Activated T-cell treated with anti-CD3 and anti-CD28 coated beads for 1 hour (primary cell): Measurements from ENCODE around the gene VPS13D.

Experiments used
- DNase-seq: peaks from one replicate; pipeline ENCODE4 v3.0.0-alpha.2; 2020; ENCODE audit warnings: low read depth

The VPS13D gene

GRCh38 chr1:12232221-12232620 is 2.4 kb downstream of the VPS13D start:
- no peak for DNase-seq

GRCh38 chr1:12244078-12244477 is 14.2 kb downstream of the VPS13D start:
- no peak for DNase-seq

DNA sequence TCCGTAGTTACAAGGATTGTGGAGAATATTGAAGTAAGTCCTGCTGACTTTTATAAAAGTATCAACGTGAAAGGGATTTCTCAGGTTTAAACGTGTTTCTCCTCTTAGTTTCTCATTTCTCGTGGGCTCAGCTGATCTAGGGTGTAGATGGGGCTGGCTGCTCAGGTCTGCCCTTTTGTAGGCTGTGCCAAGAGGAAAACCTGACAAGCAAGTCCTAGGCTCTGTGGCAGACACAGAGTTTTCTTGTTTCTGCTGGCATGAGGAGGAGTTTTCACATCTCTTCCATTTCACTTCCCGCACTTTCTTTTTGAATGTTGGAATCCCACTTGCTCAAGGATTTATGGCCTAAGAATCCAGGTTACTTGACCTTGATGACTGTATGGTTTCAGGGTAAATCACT is 14.8 kb downstream of the VPS13D start:
- DNase-seq, result no peak

DNA sequence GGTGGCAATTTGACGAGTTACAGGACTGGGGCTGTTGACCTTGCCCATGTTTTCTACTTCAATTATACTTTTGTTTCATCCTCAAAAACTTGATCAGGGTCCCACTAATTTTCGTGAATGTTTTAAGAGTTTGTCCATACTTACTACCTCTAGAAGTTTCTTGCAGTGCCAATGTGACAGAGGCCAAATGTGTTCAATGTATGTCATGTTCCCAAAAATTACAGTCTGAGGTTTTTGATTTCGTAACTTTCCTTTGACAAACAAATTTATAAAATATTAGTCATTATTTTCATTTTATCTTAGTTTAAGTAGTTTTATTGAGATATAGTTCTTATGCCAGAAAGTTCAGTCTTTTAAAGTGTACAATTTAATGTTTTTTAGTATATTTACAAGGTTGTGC is 15.3 kb downstream of the VPS13D start:
- no peak for DNase-seq

DNA sequence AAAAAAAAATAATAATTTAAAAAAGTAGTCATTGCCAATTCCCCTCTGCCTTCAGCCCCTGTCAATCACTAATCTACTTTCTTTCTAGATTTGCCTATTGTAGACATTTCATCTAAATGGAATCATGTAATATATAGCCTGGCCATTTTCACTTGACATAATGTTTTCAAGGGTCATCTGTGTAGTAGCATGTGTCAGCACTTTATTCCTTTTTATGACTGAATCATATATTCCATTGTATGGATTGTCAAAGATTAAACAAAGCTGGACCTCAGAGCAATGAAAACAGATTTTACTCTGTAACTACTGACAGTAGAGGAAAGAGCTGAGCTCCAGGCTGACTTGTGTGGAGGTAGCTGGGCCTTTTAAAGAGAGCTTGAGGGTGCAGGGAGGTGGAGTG is 15.9 kb downstream of the VPS13D start:
- DNase-seq, result no peak

DNA sequence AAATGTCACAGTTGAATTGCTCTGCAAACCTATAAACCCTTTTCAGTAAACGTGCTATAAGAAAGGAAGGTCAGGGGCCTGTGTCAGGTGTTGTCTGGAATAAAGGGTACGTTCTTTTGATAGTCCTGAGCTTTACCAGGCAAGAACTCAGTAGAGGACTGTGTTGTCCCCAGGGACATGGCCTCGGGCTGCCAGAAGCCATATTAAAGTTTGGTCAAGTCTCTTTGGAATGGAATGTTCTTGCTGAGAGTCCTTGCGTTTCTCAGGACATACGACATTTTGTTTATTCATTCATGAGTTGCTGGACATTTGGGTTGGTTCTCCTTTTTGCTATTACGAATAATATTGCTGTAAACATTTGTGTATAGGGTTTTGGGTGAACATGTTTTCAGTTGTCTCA is 16.8 kb downstream of the VPS13D start:
- no peak for DNase-seq

DNA sequence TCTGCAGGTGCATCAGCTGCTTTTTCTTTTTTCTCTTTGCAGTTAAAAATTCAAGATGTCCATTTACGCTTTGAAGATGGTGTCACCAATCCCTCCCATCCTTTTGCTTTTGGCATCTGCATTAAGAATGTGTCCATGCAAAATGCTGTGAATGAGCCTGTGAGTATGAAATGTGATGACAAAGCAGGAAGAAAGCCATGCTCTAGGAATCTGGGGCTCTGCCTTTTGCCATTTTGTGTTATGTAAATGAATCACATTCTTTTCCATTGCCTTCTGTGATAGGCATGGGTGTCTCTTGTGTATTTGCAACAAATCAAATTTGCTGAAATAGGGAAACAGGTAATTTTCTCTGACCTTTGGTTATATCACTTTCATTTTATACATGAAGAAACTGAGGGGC is 19.4 kb downstream of the VPS13D start:
- no peak for DNase-seq

GRCh38 chr1:12249748-12250147 is 19.9 kb downstream of the VPS13D start:
- no peak for DNase-seq

- no peak for DNase-seq
Measured at GRCh38 chr1:12251442-12251841, 21.6 kb downstream of the VPS13D start.

DNA sequence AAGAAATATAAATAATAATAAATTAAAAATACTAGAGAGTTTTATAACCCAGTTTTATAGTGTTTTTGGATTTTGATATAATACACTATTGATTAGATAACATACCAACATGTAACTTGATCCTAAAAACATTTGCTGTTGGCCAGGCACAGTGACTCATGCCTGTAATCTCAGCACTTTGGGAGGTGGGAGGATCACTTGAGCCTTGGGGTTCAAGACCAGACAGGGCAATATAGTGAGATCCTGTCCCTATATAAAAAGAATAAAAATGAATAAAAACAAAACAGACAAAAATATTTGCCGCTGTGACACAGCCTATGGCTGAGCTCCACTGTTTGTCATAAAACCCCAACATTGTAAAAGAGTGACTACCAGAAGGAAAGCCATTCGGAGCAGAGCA is 26.1 kb downstream of the VPS13D start:
- DNase-seq, result no peak

GRCh38 chr1:12258272-12258671 is 28.4 kb downstream of the VPS13D start:
- DNase-seq, result no peak

- DNase-seq, result no peak
Measured at GRCh38 chr1:12269351-12269750, 39.5 kb downstream of the VPS13D start.

- no peak for DNase-seq
Measured at GRCh38 chr1:12271033-12271432, 41.2 kb downstream of the VPS13D start.

DNA sequence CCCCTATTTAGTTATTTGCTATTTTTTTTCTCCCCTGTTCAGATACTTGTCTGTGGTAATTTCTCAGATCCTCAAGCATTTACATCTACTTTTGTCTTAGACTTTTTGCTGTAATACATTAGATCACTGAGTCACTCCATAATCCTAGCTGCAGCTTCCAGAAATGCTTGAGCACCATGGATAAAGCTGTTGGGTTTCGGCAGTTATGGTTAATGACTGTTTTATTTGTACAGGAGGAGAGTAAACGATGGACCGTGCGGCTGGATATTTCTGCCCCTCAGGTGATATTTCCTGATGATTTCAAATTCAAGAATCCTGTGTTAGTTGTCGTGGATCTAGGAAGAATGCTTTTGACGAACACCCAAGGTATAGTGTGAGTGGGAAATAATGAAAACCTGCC is 42.9 kb downstream of the VPS13D start:
- DNase-seq, result no peak

DNA sequence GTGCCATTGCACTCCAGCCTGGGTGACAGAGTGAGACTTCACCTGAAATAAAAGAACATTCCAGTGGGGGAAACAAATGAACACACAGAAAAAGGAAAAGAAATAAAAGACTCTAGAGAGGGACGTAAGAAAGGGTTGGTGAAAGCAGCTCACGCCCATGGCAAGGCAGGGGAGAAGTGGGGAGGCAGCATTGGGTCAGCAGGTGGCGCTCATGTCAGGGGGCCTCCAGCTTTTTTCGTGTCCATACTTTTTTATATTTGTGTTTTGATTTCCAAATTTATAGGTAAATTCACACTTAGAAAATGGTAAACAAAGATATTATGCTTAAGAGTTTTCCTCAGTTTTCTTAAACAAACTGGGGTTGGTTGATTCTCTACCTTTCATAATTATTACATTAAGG is 45.5 kb downstream of the VPS13D start:
- peak; percentile 35 for DNase-seq

GRCh38 chr1:12276225-12276624 is 46.4 kb downstream of the VPS13D start:
- no peak for DNase-seq

GRCh38 chr1:12279003-12279402 is 49.2 kb downstream of the VPS13D start:
- DNase-seq, result no peak

GRCh38 chr1:12279728-12280464 is 50.1 kb downstream of the VPS13D start:
- no peak for DNase-seq

DNA sequence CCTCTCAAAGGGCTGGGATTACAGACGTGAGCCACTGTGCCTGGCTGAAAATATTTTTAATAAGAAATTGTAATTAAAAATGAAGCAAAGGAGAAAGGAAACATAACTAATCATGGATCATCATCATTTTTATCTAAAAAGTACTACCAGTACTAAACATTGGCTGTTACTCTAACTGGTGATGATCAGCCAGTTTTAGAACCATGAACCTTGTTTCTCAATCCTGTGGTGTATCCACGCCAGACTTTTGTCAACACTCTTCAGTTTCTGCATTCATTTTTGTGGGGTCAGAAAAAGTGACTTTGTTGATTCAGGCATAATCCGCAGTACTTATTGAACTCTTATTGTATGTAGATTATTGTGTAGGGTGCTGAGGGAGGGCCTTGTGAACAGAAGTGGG is 52.3 kb downstream of the VPS13D start:
- DNase-seq, result no peak

GRCh38 chr1:12284486-12284885 is 54.7 kb downstream of the VPS13D start:
- no peak for DNase-seq

DNA sequence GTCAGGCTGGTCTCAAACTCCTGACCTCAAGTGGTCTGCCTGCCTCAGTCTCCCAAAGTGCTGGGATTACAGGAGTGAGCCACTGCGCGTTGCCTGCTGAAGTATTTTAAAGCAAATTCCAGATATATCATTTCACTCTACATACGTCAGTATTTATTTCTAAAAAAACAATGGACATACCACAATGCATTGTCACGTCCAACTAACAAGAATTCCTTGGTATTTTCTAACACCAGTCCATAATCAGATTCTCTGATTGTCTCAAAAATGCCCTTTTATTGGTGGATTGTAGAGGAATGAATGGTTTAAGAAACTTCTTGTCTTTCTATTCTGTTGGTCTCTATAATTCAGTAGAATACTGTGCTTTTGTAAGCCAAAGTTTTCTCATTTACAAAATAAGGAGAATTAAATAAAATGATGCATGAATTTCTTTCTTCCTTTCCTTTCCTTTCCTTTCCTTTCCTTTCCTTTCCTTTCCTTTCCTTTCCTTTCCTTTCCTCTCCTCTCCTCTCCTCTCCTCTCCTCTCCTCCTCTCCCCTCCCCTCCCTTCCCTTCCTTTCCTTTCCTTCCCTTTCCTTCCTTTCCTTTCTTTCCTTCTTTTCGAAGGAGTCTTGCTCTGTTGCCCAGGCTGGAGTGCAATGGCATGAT is 55.8 kb downstream of the VPS13D start:
- no peak for DNase-seq

GRCh38 chr1:12287869-12288268 is 58.0 kb downstream of the VPS13D start:
- no peak for DNase-seq

GRCh38 chr1:12290828-12291227 is 61.0 kb downstream of the VPS13D start:
- DNase-seq, result no peak

GRCh38 chr1:12293416-12293815 is 63.6 kb downstream of the VPS13D start:
- DNase-seq, result no peak
